ENCODE measurements around the gene DHRS3.

DHRS3 gene

DNA sequence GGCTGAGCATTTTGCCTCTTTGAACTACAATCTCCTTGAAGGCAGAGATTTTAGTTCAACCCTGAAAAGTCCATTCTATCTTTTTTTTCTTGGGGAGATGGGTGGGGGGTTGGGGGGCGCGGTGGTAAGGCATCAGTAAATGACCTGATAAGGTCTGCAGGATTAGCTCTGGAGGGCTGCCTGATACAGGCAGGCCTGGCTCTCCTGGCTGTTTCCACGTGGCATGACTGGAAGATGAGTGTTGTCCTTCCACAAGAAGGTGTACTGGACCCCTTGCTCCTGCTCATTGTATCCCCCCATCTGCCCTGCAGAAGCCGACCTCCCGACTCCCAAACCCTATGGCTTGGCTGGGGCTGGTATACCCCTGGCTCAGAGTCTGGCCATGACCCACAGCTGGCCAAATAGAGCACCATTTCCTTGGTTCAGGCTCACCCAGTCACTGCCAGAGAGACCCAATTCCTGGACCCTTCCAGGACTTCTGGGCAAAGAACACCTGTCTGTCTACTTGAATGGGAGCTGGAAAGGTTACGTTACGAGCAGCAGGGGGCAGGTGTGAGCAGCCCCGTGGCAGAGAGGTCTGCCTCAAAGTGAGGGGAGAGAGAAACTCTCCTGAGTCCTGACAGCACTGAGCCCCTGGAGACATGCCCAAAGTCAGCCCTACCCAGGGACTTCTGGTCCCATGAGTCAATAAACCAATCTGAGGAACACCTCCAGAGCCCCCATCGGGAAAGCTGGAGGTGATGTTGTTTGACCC lies 17.0 kb downstream of the DHRS3 start:
- no peak overlapping the region for H3K9ac ChIP-seq (ENCODE audit: insufficient read length)
- TF ChIP-seq FOXP2 (optimal IDR thresholded peaks at IDR 0.05; ENCODE audit: control extremely low read depth, extremely low read length, insufficient read depth) (no peak), POLR2AphosphoS5 (IDR thresholded peaks at IDR 0.05; ENCODE audit: borderline replicate concordance, low read depth, low read length) (no peak), EZH2 (IDR thresholded peaks at IDR 0.05) (no peak)
- H3K36me3 ChIP-seq (ENCODE audit: insufficient read depth, low read length) = no peaks in the 10 kb centered on the region
- no peak for DNase-seq (ENCODE audit: low read depth, low spot score)
- H3K27ac ChIP-seq = no peak overlapping the region
- H3K4me3 ChIP-seq = no peak overlapping the region
- no peaks in the 10 kb centered on the region for H3K9me3 ChIP-seq (ENCODE audit: low read depth, low read length)

DNA sequence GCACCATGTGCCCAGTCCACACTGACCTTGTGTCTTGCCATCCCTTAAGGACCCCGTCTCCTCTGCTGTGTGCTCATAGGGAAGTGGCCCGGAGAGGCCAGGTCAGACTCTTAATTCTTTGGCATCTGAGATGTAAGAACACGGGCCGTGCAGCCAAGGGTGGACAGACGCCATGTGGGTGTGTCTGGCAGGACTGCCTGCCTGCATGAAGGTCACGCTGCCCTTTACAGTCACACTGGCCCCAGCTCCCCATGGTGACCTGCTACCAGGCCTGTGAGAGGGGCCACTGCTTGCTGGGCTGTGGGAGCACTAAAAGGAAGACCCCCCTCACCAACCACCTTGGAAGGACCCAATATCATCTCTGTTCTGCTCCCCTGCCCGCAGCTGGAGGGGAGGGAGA lies 17.7 kb downstream of the DHRS3 start:
- Histone ChIP-seq H3K9me3 (ENCODE audit: low read depth, low read length) (no peaks in the 10 kb centered on the region), H3K9ac (ENCODE audit: insufficient read length) (no peak overlapping the region), H3K4me3 (no peak overlapping the region), H3K27ac (no peak overlapping the region), H3K36me3 (ENCODE audit: insufficient read depth, low read length) (no peaks in the 10 kb centered on the region)
- no peak for TF ChIP-seq POLR2AphosphoS5 (IDR thresholded peaks at IDR 0.05; ENCODE audit: borderline replicate concordance, low read depth, low read length)
- DNase-seq (ENCODE audit: low read depth, low spot score) = no peak

DNA sequence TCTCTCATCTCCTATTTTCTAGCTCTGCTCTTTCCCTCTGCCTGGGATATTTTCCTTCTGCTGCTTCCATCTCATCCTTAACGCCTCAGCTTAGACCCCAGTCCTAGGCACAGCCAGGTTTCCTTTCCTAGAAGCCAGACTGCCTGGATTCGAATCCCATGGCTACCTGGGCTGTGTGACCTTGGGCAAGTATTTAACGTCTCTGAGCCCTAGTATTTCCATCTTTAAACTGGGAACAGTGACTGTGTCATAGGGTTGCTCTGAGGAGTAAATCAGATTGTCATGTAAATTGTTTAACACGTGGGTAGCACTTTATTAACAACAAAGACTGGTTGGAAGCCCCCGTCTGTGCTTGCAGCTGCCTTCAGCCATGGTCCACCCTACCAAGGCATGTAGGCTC lies 18.4 kb downstream of the DHRS3 start:
- Histone ChIP-seq H3K9me3 (ENCODE audit: low read depth, low read length) (no peaks in the 10 kb centered on the region), H3K9ac (ENCODE audit: insufficient read length) (no peak overlapping the region), H3K36me3 (ENCODE audit: insufficient read depth, low read length) (no peaks in the 10 kb centered on the region), H3K27ac (no peak overlapping the region), H3K4me3 (no peak overlapping the region)
- no peak for DNase-seq (ENCODE audit: low read depth, low spot score)
- TF ChIP-seq FOXP2 (optimal IDR thresholded peaks at IDR 0.05; ENCODE audit: control extremely low read depth, extremely low read length, insufficient read depth) = no peak
- TF ChIP-seq POLR2AphosphoS5 (IDR thresholded peaks at IDR 0.05; ENCODE audit: borderline replicate concordance, low read depth, low read length) = no peak
- TF ChIP-seq EZH2 (IDR thresholded peaks at IDR 0.05) = no peak

DNA sequence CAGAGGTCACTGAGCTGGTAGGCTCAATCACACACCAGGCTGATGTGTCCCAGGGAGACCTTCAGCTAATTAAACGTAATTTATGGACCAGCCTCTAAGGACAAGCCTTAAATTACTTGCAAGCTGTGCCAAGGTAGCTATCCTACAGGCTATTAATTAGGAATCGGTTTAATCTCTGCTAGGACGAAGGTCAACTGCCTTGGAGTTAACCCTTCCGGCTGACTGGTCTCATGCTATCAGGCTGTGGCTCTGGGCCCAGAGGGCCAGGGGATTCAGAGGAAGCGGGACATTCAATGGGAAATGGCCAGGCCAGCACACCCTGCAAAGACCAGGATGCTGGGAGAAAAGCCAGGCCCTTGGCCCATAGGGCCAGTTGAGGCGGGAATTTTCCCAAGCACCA lies 19.0 kb downstream of the DHRS3 start:
- no peak overlapping the region for H3K27ac ChIP-seq
- no peak for TF ChIP-seq FOXP2 (optimal IDR thresholded peaks at IDR 0.05; ENCODE audit: control extremely low read depth, extremely low read length, insufficient read depth)
- no peak for TF ChIP-seq POLR2AphosphoS5 (IDR thresholded peaks at IDR 0.05; ENCODE audit: borderline replicate concordance, low read depth, low read length)
- no peak for TF ChIP-seq EZH2 (IDR thresholded peaks at IDR 0.05)
- no peak overlapping the region for H3K9ac ChIP-seq (ENCODE audit: insufficient read length)
- H3K9me3 ChIP-seq (ENCODE audit: low read depth, low read length) = no peaks in the 10 kb centered on the region
- no peak overlapping the region for H3K4me3 ChIP-seq
- H3K36me3 ChIP-seq (ENCODE audit: insufficient read depth, low read length) = no peaks in the 10 kb centered on the region
- no peak for DNase-seq (ENCODE audit: low read depth, low spot score)

DNA sequence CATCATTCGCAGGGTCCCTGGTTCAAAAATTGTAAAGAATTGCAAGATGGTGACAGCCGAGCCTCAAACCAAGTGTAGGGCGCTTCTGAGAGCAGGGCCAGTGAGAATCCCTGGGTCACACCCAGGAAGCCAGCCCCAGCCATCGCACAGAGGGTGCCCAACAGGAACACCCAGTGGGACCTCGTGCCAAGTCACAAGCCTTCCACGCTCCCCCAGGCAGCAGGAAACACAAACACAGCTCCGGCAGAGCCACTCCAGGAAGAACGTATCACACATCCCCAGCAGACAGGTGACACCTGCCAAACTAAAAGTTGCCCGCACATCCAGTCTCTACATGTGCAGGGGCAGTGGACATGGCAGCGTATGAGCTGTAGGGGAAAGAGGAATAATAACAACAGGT lies 20.2 kb downstream of the DHRS3 start:
- TF ChIP-seq POLR2AphosphoS5 (IDR thresholded peaks at IDR 0.05; ENCODE audit: borderline replicate concordance, low read depth, low read length) = no peak
- no peak for TF ChIP-seq FOXP2 (optimal IDR thresholded peaks at IDR 0.05; ENCODE audit: control extremely low read depth, extremely low read length, insufficient read depth)
- no peak for TF ChIP-seq EZH2 (IDR thresholded peaks at IDR 0.05)
- H3K4me3 ChIP-seq = no peak overlapping the region
- no peaks in the 10 kb centered on the region for H3K9me3 ChIP-seq (ENCODE audit: low read depth, low read length)
- H3K9ac ChIP-seq (ENCODE audit: insufficient read length) = no peak overlapping the region
- no peak overlapping the region for H3K27ac ChIP-seq
- no peak for DNase-seq (ENCODE audit: low read depth, low spot score)
- no peaks in the 10 kb centered on the region for H3K36me3 ChIP-seq (ENCODE audit: insufficient read depth, low read length)

DNA sequence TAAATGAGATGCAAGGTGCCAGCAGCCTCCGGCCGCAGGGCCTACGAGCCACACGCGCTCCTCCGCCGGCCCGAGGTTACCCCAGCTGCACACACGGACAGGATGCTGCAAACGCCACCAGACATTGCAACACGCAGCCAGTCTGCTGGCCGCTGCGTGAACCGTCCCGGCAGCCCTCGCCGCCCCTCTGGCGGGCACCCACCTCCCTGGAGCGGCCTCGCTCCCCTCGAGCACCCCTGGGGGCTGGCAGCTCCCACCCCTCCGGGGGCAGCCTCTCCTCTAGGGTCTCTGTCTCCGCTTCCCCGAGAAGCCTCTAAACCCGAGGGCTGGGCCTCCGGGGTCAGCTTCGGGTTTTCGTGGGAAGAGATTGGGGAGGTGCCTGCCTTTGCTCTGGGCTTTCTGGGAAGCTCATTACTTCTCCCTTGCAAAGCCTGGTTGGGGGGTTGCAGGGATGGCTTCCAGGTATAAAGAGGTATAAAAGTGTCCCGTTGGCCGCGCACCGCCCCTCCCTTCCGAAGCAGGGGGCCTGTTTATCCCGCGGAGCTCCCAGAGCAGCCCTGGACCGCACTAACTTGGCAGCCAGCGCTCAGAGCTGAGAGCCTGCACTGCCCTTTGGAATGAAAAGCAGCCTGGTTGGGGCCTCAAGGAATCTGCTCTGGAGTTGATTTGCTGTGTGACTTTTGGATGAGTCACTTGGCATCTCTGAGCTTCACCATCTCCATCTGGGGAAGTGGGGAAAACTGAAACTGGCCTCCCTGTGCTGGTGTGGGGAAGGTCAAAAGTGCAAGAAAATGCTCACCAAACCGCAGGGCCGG lies 21.8 kb downstream of the DHRS3 start:
- H3K27ac ChIP-seq = no peak overlapping the region
- H3K4me3 ChIP-seq = no peak overlapping the region
- TF ChIP-seq FOXP2 (optimal IDR thresholded peaks at IDR 0.05; ENCODE audit: control extremely low read depth, extremely low read length, insufficient read depth) = no peak
- no peak for TF ChIP-seq EZH2 (IDR thresholded peaks at IDR 0.05)
- no peak for TF ChIP-seq POLR2AphosphoS5 (IDR thresholded peaks at IDR 0.05; ENCODE audit: borderline replicate concordance, low read depth, low read length)
- no peak for DNase-seq (ENCODE audit: low read depth, low spot score)
- H3K9ac ChIP-seq (ENCODE audit: insufficient read length) = no peak overlapping the region
- H3K36me3 ChIP-seq (ENCODE audit: insufficient read depth, low read length) = no peaks in the 10 kb centered on the region
- H3K9me3 ChIP-seq (ENCODE audit: low read depth, low read length) = no peaks in the 10 kb centered on the region

DNA sequence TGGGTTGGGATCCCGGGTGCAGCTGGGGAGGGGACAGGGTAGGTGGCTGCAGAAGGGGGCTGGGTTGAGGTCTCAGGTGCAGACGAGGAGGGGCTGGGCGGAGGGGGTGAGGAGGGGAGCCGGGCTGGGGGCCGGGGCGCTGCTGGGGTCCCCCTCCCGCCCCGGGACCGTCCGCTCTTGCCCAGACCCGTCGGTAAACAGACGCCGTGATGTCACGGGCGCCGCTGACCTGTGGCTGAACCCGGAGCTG lies 22.3 kb downstream of the DHRS3 start:
- Histone ChIP-seq H3K9me3 (ENCODE audit: low read depth, low read length) (no peaks in the 10 kb centered on the region), H3K9ac (ENCODE audit: insufficient read length) (no peak overlapping the region), H3K4me3 (no peak overlapping the region), H3K27ac (no peak overlapping the region), H3K36me3 (ENCODE audit: insufficient read depth, low read length) (no peaks in the 10 kb centered on the region)
- TF ChIP-seq EZH2 (IDR thresholded peaks at IDR 0.05) (no peak), FOXP2 (optimal IDR thresholded peaks at IDR 0.05; ENCODE audit: control extremely low read depth, extremely low read length, insufficient read depth) (no peak)
- DNase-seq (ENCODE audit: low read depth, low spot score) = no peak

DNA sequence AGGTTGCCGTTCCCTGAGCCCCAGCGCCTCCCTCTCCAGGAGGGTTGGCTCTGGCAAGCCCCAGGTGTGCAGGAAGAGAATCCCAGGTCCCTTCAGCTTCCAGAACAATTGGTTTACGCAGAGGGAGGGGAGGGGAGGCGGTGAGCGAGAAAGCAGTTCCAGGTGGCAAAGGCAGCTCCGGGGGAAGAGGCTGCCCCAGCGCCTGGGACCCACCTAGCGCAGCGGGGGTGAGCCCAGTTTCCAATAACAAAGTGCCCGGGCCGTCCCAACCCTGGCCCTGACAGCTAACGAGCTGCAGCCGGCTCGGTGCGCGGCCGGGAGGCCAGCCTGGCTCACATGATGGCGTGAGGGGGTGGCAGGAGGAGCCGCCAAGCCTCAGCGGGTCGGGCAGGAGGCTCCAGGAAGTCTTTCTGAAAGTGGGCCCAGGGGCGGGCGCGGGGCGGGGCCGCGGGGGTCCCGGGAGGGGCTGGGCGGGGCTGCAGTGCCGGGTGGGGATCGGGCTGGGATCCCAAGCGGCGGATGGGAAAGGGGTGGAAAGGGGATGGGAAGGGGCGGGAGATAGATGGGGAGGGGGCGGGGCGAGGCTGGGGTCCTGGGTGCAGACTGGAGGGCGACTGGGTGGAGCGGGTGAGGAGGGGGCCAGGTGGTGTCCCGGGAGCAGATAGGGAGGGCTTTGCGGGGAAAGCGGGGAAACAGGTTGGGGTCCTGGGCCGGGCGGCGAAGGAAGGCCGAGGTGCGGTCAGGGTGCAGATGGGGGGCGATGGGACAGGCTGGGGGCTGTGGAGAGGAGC lies 22.8 kb downstream of the DHRS3 start:
- Histone ChIP-seq H3K9ac (ENCODE audit: insufficient read length) (no peak overlapping the region), H3K9me3 (ENCODE audit: low read depth, low read length) (no peaks in the 10 kb centered on the region), H3K4me3 (no peak overlapping the region), H3K27ac (no peak overlapping the region), H3K36me3 (ENCODE audit: insufficient read depth, low read length) (no peaks in the 10 kb centered on the region)
- TF ChIP-seq EZH2 (IDR thresholded peaks at IDR 0.05) = no peak
- no peak for DNase-seq (ENCODE audit: low read depth, low spot score)

Data from SK-N-MC (cell line).